Fibroblast of lung (primary cell): ENCODE measurements around the gene TEX261.

Experiments
- CTCF ChIP-seq, 2 donors: IDR thresholded peaks in 1 of 2; conservative IDR thresholded peaks in 1 of 2; 1 replicate in 1 of 2; 2 replicates in 1 of 2; pipeline ENCODE4 v1.5.1; 2011 to 2012; ENCODE audit warnings: low read length in 2 of 2, control low read depth in 1 of 2, inconsistent platforms in 1 of 2, low read depth in 1 of 2, mild to moderate bottlenecking in 1 of 2
- EZH2 ChIP-seq: IDR thresholded peaks from 2 replicates; pipeline ENCODE4 v1.5.1; 2012; ENCODE audit warnings: low read length, control low read depth, mild to moderate bottlenecking; ENCODE audit errors: missing control alignments

GRCh38 chr2:70984576-70985282 lies 9.9 kb downstream of the TEX261 start:
- TF ChIP-seq CTCF (conservative IDR thresholded peaks at IDR 0.05 in 1 of 2, IDR thresholded peaks at IDR 0.05 in 1 of 2; ENCODE audit: low read depth in 1 of 2, low read length in 2 of 2): peak; percentile 41 to 71
- TF ChIP-seq EZH2: no peak
